Measurements from ENCODE around the gene BSPRY.

GRCh38 chr9:113331780-113332179 lies 17.6 kb upstream of the BSPRY start:
- TF ChIP-seq CTCF (IDR thresholded peaks at IDR 0.05; ENCODE audit: poor library complexity, severe bottlenecking), result no peak
- TF ChIP-seq RAD21 (conservative IDR thresholded peaks at IDR 0.05), result no peak

All from neural cell (in vitro differentiated cells).